ENCODE results near the gene OPN4. TPM values are rescaled to one million over a fixed set of nuclear protein-coding genes. Genes with fewer than 3 reads are reported as not detected.
A peak's percentile ranks its signal among the peaks of the same experiment; 100 is the strongest.
"Not testable (repeated sequence)": the region's sequence is repeated elsewhere in the genome, so short reads cannot be mapped to it uniquely, and the experiment has no call there.

OPN4 gene
- polyA plus RNA-seq, 1 donor, result not detected

GRCh38 chr10:86632009-86632800 lies 22.1 kb upstream of the OPN4 start:
- H3K27me3 ChIP-seq (ENCODE audit: control insufficient read depth, insufficient read depth, low read length), result peaks cover 10% of the 10 kb centered on the region
- no peaks in the 10 kb centered on the region for H3K9me3 ChIP-seq (ENCODE audit: control insufficient read depth, low read depth, low read length)
- peak; percentile 26 to 75 for DNase-seq
- H3K4me1 ChIP-seq (ENCODE audit: control insufficient read depth, insufficient read depth, low read length), result peaks cover 10% of the 10 kb centered on the region
- peak overlapping the region; percentile 31 for H3K4me3 ChIP-seq (ENCODE audit: low read length)
- no peak overlapping the region for H3K27ac ChIP-seq (ENCODE audit: low read length)
- H3K36me3 ChIP-seq (ENCODE audit: control insufficient read depth, insufficient read depth, low read length), result no peaks in the 10 kb centered on the region
- WGBS (ENCODE audit: insufficient coverage, low lambda C conversion rate), result no CpG with 5 or more reads among the region's 49 CpGs

GRCh38 chr10:86632951-86633350 lies 21.4 kb upstream of the OPN4 start:
- Histone ChIP-seq H3K4me1 (ENCODE audit: control insufficient read depth, insufficient read depth, low read length) (peaks cover 10% of the 10 kb centered on the region), H3K9me3 (ENCODE audit: control insufficient read depth, low read depth, low read length) (no peaks in the 10 kb centered on the region), H3K27me3 (ENCODE audit: control insufficient read depth, insufficient read depth, low read length) (peaks cover 10% of the 10 kb centered on the region), H3K27ac (ENCODE audit: low read length) (no peak overlapping the region), H3K36me3 (ENCODE audit: control insufficient read depth, insufficient read depth, low read length) (no peaks in the 10 kb centered on the region), H3K4me3 (ENCODE audit: low read length) (no peak overlapping the region)
- no CpG with 5 or more reads among the region's 5 CpGs for whole genome bisulfite sequencing (ENCODE audit: insufficient coverage, low lambda C conversion rate)
- DNase-seq, result peak in 1 of 2 donors; percentile 36

- Histone ChIP-seq H3K27me3 (ENCODE audit: control insufficient read depth, insufficient read depth, low read length) (peaks cover 10% of the 10 kb centered on the region), H3K9me3 (ENCODE audit: control insufficient read depth, low read depth, low read length) (no peaks in the 10 kb centered on the region), H3K27ac (ENCODE audit: low read length) (no peak overlapping the region), H3K4me3 (ENCODE audit: low read length) (no peak overlapping the region), H3K4me1 (ENCODE audit: control insufficient read depth, insufficient read depth, low read length) (peaks cover 10% of the 10 kb centered on the region), H3K36me3 (ENCODE audit: control insufficient read depth, insufficient read depth, low read length) (no peaks in the 10 kb centered on the region)
- no peak for DNase-seq
- no CpG with 5 or more reads among the region's 2 CpGs for WGBS (ENCODE audit: insufficient coverage, low lambda C conversion rate)
Observed at GRCh38 chr10:86635402-86635801, 18.9 kb upstream of the OPN4 start.

- no CpG with 5 or more reads among the region's 2 CpGs for WGBS (ENCODE audit: insufficient coverage, low lambda C conversion rate)
- H3K4me3 ChIP-seq (ENCODE audit: low read length), result no peak overlapping the region
- no peak for DNase-seq
Observed at GRCh38 chr10:86636311-86636710, 18.0 kb upstream of the OPN4 start.

GRCh38 chr10:86642021-86642420 lies 12.3 kb upstream of the OPN4 start:
- H3K9me3 ChIP-seq (ENCODE audit: control insufficient read depth, low read depth, low read length), result no peaks in the 10 kb centered on the region
- H3K4me3 ChIP-seq (ENCODE audit: low read length), result no peak overlapping the region
- no peaks in the 10 kb centered on the region for H3K4me1 ChIP-seq (ENCODE audit: control insufficient read depth, insufficient read depth, low read length)
- no peak for DNase-seq
- H3K27ac ChIP-seq (ENCODE audit: low read length), result no peak overlapping the region
- H3K27me3 ChIP-seq (ENCODE audit: control insufficient read depth, insufficient read depth, low read length), result no peaks in the 10 kb centered on the region
- no peaks in the 10 kb centered on the region for H3K36me3 ChIP-seq (ENCODE audit: control insufficient read depth, insufficient read depth, low read length)

More at GRCh38 chr10:86636311-86636710, 18.0 kb upstream of the OPN4 start:
- peaks cover 10% of the 10 kb centered on the region for H3K4me1 ChIP-seq (ENCODE audit: control insufficient read depth, insufficient read depth, low read length)
- no peak overlapping the region for H3K27ac ChIP-seq (ENCODE audit: low read length)
- H3K9me3 ChIP-seq (ENCODE audit: control insufficient read depth, low read depth, low read length), result no peaks in the 10 kb centered on the region
- peaks cover 7% of the 10 kb centered on the region for H3K27me3 ChIP-seq (ENCODE audit: control insufficient read depth, insufficient read depth, low read length)
- no peaks in the 10 kb centered on the region for H3K36me3 ChIP-seq (ENCODE audit: control insufficient read depth, insufficient read depth, low read length)

- Histone ChIP-seq H3K9me3 (ENCODE audit: control insufficient read depth, low read depth, low read length) (no peaks in the 10 kb centered on the region), H3K4me3 (ENCODE audit: low read length) (no peak overlapping the region), H3K27ac (ENCODE audit: low read length) (no peak overlapping the region), H3K4me1 (ENCODE audit: control insufficient read depth, insufficient read depth, low read length) (no peaks in the 10 kb centered on the region), H3K36me3 (ENCODE audit: control insufficient read depth, insufficient read depth, low read length) (no peaks in the 10 kb centered on the region), H3K27me3 (ENCODE audit: control insufficient read depth, insufficient read depth, low read length) (no peaks in the 10 kb centered on the region)
- WGBS (ENCODE audit: insufficient coverage, low lambda C conversion rate), result 83% methylated on average over 1 of the region's 5 CpGs
- DNase-seq, result no peak
Observed at GRCh38 chr10:86642499-86642898, 11.8 kb upstream of the OPN4 start.

- no CpG with 5 or more reads among the region's 5 CpGs for WGBS (ENCODE audit: insufficient coverage, low lambda C conversion rate)
Observed at GRCh38 chr10:86644152-86644793, 10.1 kb upstream of the OPN4 start.

GRCh38 chr10:86644794-86645445 lies 9.4 kb upstream of the OPN4 start:
- Histone ChIP-seq H3K4me1 (ENCODE audit: control insufficient read depth, insufficient read depth, low read length) (peaks cover 9% of the 10 kb centered on the region), H3K27me3 (ENCODE audit: control insufficient read depth, insufficient read depth, low read length) (no peaks in the 10 kb centered on the region), H3K36me3 (ENCODE audit: control insufficient read depth, insufficient read depth, low read length) (no peaks in the 10 kb centered on the region), H3K4me3 (ENCODE audit: low read length) (no peak overlapping the region), H3K27ac (ENCODE audit: low read length) (no peak overlapping the region), H3K9me3 (ENCODE audit: control insufficient read depth, low read depth, low read length) (no peaks in the 10 kb centered on the region)
- no peak for DNase-seq
- no CpG with 5 or more reads among the region's 5 CpGs for WGBS (ENCODE audit: insufficient coverage, low lambda C conversion rate)

More at GRCh38 chr10:86644152-86644793, 10.1 kb upstream of the OPN4 start:
- Histone ChIP-seq H3K4me3 (ENCODE audit: low read length) (no peak overlapping the region), H3K4me1 (ENCODE audit: control insufficient read depth, insufficient read depth, low read length) (peaks cover 4% of the 10 kb centered on the region), H3K36me3 (ENCODE audit: control insufficient read depth, insufficient read depth, low read length) (no peaks in the 10 kb centered on the region), H3K27ac (ENCODE audit: low read length) (no peak overlapping the region), H3K9me3 (ENCODE audit: control insufficient read depth, low read depth, low read length) (no peaks in the 10 kb centered on the region), H3K27me3 (ENCODE audit: control insufficient read depth, insufficient read depth, low read length) (no peaks in the 10 kb centered on the region)
- DNase-seq, result no peak

GRCh38 chr10:86645621-86646165 lies 8.7 kb upstream of the OPN4 start:
- no CpG with 5 or more reads among the region's 5 CpGs for WGBS (ENCODE audit: insufficient coverage, low lambda C conversion rate)

GRCh38 chr10:86646532-86646931 lies 7.8 kb upstream of the OPN4 start:
- Histone ChIP-seq H3K9me3 (ENCODE audit: control insufficient read depth, low read depth, low read length) (no peaks in the 10 kb centered on the region), H3K4me1 (ENCODE audit: control insufficient read depth, insufficient read depth, low read length) (peaks cover 9% of the 10 kb centered on the region), H3K27me3 (ENCODE audit: control insufficient read depth, insufficient read depth, low read length) (no peaks in the 10 kb centered on the region), H3K27ac (ENCODE audit: low read length) (no peak overlapping the region), H3K36me3 (ENCODE audit: control insufficient read depth, insufficient read depth, low read length) (no peaks in the 10 kb centered on the region), H3K4me3 (ENCODE audit: low read length) (no peak overlapping the region)
- no peak for DNase-seq
- no CpG with 5 or more reads among the region's 5 CpGs for WGBS (ENCODE audit: insufficient coverage, low lambda C conversion rate)

More at GRCh38 chr10:86645621-86646165, 8.7 kb upstream of the OPN4 start:
- not testable (repeated sequence) for H3K9me3 ChIP-seq (ENCODE audit: control insufficient read depth, low read depth, low read length); H3K4me1 ChIP-seq (ENCODE audit: control insufficient read depth, insufficient read depth, low read length); H3K36me3 ChIP-seq (ENCODE audit: control insufficient read depth, insufficient read depth, low read length); H3K27ac ChIP-seq (ENCODE audit: low read length); DNase-seq; H3K4me3 ChIP-seq (ENCODE audit: low read length); H3K27me3 ChIP-seq (ENCODE audit: control insufficient read depth, insufficient read depth, low read length)
